Measurements from ENCODE around the gene KRTAP10-12. TPM values are rescaled to one million over a fixed set of nuclear protein-coding genes. Genes with fewer than 3 reads are reported as not detected.

Gene KRTAP10-12
- polyA plus RNA-seq, 1 experiment = not detected

DNA sequence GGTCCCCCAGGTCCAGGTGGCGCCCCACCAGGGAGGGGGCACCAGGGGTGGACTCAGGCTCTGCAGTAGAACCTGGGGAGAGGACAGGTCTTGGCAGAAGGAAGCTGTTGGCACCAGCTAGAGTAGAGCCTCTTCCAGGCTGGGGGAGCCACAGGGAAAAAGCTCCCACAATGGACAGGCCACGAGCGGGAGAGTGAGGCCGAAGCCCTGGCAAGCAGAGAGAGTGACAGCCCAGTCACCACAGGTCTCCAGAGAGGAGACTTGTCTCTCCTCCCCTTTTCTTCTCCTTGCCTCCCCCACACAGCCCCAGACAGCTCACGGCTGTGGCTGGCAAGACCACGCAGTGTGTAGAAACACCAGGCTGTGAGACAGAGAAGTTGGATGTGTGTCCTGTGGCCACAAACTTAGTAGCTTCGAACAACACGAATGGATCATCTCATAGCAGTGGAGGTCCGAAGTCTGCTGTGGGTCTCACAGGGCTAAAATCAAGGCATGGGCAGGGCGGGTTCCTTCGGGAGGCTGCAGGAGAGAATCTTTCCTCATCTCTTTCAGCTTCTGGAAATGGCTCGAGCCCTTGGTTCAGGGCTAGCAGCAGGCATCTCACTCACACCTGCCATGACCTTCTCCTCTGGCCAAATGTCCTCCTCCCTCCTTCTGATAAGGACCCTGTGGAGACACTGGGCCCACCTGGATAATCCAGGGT is 45.8 kb upstream of the KRTAP10-12 start:
- Histone ChIP-seq H3K36me3 (ENCODE audit: control insufficient read depth, insufficient read depth, low read length) (no peaks in the 10 kb centered on the region), H3K4me3 (ENCODE audit: low read depth, low read length) (no peak overlapping the region), H3K27me3 (ENCODE audit: control insufficient read depth, insufficient read depth, low read length) (no peaks in the 10 kb centered on the region)
- TF ChIP-seq CTCF (IDR thresholded peaks at IDR 0.05; ENCODE audit: insufficient read depth, low read depth, low read length) = no peak
- DNase-seq (ENCODE audit: low read depth) = no peak
- CTCF ChIA-PET = interaction anchor here (0.6 kb wide), 1 partner anchor 26 kb away, joined by 3 read pairs; no protein-coding TSS in a partner anchor
- POLR2A ChIA-PET = no interaction called here

DNA sequence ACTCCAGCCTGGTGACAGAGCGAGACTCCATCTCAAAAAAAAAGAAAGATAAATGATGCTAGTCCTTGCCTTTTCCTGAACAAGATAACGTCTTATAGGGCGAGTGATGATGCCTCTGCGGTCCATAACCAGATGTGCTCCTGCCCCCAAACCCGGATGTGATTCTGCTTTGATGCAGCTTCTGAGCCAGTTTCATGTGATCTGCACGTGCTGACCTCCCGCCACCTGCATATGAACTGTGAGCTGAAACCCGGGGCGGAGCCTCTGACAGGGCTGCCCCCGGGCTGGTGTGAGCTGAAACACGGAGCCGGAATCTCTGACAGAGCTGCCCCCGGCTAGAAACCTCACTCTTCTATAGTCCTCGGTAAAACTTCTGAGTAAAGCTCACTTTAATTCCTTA is 43.8 kb upstream of the KRTAP10-12 start:
- CTCF ChIA-PET = no interaction called here
- H3K27me3 ChIP-seq (ENCODE audit: control insufficient read depth, insufficient read depth, low read length) = no peaks in the 10 kb centered on the region
- no peak overlapping the region for H3K4me3 ChIP-seq (ENCODE audit: low read depth, low read length)
- POLR2A ChIA-PET = no interaction called here
- TF ChIP-seq CTCF (IDR thresholded peaks at IDR 0.05; ENCODE audit: insufficient read depth, low read depth, low read length) = no peak
- H3K36me3 ChIP-seq (ENCODE audit: control insufficient read depth, insufficient read depth, low read length) = no peaks in the 10 kb centered on the region
- DNase-seq (ENCODE audit: low read depth) = no peak

DNA sequence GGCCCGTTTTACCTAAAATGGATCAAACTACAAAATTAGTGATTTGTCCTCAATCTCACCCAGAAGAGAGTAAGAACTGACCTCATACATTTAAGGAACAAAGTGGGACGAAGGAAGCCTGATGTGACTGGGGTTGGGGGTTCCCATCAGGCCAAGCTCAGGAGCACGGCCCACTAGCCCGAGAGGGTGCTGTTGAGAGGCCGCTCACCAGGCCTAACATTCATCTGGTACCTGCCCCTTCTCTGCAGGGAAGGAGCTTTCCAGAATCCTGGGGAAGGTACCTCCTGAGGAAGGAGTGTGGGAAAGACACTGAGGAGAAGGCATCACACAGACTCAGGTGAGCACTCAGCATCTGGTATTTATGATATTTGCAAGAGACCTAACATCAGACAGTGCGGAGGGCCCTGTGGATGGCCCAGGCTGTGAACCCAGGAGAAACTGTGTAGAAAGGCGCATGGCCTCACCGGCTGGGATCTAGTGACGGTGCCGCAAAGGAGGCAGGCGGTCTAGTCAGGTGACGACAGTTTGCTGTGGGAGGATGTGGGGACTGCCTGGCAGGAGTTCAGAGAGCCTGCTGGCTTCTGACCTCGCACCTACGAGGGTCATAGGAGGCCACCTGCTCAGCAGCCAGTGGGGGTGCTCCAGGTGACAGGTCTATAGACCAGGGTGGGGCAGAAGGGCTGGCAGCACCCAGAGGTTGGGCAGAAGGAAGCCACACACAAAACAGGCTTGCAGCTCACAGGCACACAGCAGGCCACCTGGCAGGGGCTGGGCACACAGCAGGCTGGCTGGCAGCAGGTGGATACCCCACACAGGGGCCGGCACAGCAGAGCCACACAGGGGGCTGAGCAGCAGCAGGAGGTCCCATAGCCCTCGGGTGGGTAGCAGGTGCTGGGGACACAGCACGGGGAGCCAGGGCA is 43.1 kb upstream of the KRTAP10-12 start:
- ChIA-PET POLR2A (no interaction called here), CTCF (no interaction called here)
- no peak for DNase-seq (ENCODE audit: low read depth)
- Histone ChIP-seq H3K36me3 (ENCODE audit: control insufficient read depth, insufficient read depth, low read length) (no peaks in the 10 kb centered on the region), H3K4me3 (ENCODE audit: low read depth, low read length) (no peak overlapping the region), H3K27me3 (ENCODE audit: control insufficient read depth, insufficient read depth, low read length) (no peaks in the 10 kb centered on the region)
- TF ChIP-seq CTCF (IDR thresholded peaks at IDR 0.05; ENCODE audit: insufficient read depth, low read depth, low read length) = no peak

- CTCF ChIA-PET = no interaction called here
- H3K36me3 ChIP-seq (ENCODE audit: control insufficient read depth, insufficient read depth, low read length) = no peaks in the 10 kb centered on the region
- H3K27me3 ChIP-seq (ENCODE audit: control insufficient read depth, insufficient read depth, low read length) = no peaks in the 10 kb centered on the region
- POLR2A ChIA-PET = no interaction called here
- H3K4me3 ChIP-seq (ENCODE audit: low read depth, low read length) = no peak within 1 kb of the TSS
- DNase-seq (ENCODE audit: low read depth) = no peak
- TF ChIP-seq CTCF (IDR thresholded peaks at IDR 0.05; ENCODE audit: insufficient read depth, low read depth, low read length) = no peak
Observed at GRCh38 chr21:44654576-44655175, 42.3 kb upstream of the KRTAP10-12 start, which contains the start of gene KRTAP12-4. Gene KRTAP12-4, minus strand, starts transcription at chr21:44654659. Its CDS starts 45 bp downstream, at chr21:44654614.

GRCh38 chr21:44656868-44657267 is 40.1 kb upstream of the KRTAP10-12 start:
- Histone ChIP-seq H3K27me3 (ENCODE audit: control insufficient read depth, insufficient read depth, low read length) (no peaks in the 10 kb centered on the region), H3K4me3 (ENCODE audit: low read depth, low read length) (no peak overlapping the region), H3K36me3 (ENCODE audit: control insufficient read depth, insufficient read depth, low read length) (no peaks in the 10 kb centered on the region)
- POLR2A ChIA-PET = no interaction called here
- no peak for DNase-seq (ENCODE audit: low read depth)
- CTCF ChIA-PET = no interaction called here
- TF ChIP-seq CTCF (IDR thresholded peaks at IDR 0.05; ENCODE audit: insufficient read depth, low read depth, low read length) = no peak
